ENCODE results near the gene PRICKLE1.

The PRICKLE1 gene

DNA sequence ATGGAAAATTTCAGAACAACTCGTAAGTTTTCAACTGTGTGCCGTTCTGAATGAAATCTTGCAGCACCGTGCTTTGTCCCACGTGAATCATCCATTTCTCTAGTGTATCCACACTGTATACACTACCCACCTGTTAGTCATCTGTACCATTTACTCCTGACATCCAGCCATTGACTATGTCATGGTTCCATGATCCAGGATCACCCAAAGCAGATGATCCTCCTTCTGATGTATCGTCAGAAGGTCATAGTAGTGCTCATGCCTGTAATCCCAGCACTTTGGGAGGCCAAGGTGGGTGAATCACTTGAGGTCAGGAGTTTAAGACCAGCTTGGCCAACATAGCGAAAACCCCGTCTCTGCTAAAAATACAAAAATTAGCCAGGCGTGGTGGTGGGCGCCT is 140.7 kb downstream of the PRICKLE1 start:
- no peak for DNase-seq (ENCODE audit: low read depth)

DNA sequence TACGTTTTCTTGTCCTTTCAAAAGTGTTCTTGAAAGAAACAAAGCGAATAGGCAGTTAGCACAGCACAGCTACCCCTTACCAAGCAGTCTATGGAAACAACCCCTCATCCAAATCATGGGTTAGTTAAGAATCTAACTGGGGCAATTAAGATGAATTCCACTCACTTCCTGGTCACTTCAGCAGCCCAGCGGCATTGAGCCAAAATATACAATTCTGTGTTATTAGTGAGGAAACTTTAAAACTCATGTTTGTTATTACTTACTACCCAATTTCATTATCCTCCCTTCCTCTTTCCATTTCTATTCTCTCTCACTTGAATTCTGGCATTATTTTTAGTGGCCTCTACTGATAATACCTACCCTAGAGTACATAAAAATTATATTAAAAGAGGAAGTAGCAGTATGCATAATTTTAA is 142.2 kb downstream of the PRICKLE1 start:
- no peak for DNase-seq (ENCODE audit: low read depth)

DNA sequence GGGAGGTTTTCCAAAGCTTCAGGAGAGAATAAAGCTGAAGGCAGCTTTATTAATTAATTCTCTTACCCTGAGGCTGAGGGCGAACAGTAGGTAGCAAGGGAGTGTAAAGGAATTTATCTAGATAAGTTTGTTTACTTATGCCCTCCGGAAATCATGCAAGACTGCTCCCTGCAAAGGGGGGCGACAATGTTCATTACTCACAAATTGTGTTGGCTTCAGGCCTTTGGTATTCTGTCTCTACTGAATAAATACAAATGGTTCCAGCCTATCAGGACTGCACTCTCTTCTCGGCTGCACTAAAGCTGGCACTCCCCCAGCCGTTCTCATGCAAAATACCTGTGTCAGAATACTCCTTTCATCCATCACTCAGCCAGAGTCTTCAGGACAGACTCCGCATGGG is 142.8 kb downstream of the PRICKLE1 start:
- no peak for DNase-seq (ENCODE audit: low read depth)

DNA sequence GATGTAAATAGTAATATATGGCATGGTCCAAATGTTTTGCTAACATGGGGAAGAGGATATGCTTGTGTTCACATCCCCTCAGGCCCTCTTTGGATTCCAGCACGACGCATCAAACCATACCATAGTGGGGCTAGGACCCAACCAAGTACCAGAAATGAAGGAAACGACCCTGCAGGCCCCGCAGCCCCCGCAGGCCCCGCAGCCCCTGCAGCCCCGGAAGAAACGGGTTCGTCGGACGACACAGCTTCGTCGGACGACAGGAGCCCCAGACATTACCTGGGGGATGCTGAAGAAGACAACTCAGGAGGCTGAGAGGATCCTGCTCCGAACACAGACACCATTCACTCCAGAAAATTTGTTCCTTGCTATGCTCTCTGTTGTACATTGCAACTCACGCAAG is 143.7 kb downstream of the PRICKLE1 start:
- no peak for DNase-seq (ENCODE audit: low read depth)

DNA sequence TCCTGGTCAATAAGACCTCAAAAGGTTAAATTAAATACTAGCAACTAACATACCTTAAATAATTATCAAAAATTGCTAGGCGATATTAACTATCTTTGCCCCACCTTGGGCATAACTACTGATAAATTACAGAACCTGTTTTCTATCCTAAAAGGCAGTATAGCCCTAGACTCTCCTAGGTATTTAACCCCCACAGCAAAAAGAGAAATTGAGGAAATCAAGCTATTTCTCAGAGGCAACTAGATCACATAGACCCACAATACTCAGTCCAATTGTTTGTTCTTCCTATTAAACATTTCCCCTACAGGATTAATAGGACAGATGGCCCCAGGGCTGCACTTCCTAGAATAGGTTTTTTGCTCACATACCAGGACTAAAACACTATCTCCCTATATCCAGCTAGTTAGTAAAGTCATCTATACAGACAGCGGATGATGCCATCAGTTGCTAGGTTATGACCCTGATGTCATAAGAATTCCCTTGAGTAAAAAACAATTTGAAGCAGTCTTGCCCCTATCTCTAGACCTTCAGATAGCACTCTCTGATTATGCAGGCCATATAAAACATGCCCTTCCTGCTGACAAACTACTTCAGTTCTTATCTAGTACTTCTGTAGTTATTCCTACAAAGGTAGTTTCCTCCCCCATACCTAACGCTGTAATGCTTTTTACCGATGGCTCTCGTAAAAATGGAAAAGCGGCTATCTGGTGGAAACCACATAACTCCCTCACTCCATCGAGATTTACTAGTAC is 145.2 kb downstream of the PRICKLE1 start:
- no peak for DNase-seq (ENCODE audit: low read depth)

DNA sequence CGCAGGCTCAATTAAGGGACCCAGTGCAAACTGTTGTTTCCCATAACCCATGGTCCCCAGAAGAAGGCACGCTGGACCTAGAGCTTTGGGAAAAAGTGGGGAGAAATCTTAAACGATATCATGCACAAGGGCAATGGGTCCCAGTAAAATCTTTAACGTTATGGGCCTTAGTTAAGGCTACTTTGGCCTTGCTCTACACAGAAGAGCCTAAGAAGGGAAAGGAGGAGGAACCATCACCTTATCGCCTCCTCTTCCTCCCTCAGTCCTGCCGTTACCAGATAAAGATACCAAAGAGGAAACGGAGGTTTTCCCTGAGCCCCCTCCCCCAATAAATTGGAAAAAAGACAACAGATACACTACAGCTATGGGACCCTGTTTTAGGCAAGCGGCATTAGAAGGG is 146.7 kb downstream of the PRICKLE1 start:
- DNase-seq (ENCODE audit: low read depth) = no peak

DNA sequence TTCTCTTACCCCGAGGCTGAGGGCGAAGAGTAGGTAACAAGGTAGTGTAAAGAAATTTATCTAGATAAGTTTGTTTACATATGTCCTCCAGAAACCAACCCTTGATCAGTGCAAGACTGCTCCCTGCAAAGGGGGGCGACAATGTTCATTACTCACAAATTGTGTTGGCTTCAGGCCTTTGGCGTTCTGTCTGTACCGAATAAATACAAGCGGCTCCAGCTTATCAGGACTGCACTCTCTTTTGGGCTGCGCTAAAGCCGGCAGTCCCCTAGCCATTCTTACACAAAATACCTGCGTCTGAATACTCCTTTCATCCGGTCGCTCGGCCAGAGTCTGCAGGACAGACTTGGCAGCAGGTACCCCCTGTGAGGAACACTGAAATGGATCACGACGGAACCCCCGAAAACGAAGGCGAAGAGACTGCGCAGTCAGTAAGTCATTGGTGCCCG is 147.2 kb downstream of the PRICKLE1 start:
- DNase-seq (ENCODE audit: low read depth) = no peak

DNA sequence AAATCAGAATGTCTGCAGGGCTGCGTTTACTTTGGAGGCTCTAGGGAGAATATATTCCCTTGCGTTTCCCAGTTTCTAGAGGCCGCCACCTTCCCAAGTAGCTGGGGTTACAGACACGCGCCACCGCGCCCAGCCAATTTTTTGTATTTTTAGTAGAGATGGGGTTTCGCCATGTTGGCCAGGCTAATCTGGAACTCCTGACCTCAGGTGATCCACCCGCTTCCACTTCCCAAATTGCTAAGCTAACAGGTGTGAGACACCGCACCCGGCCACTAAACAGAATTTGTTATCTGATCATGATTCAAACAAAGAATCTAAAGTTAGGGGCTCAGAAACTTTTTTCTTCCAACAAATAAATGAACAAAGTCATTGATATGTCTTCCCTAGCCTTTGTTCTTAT is 148.9 kb downstream of the PRICKLE1 start:
- no peak for DNase-seq (ENCODE audit: low read depth)

DNA sequence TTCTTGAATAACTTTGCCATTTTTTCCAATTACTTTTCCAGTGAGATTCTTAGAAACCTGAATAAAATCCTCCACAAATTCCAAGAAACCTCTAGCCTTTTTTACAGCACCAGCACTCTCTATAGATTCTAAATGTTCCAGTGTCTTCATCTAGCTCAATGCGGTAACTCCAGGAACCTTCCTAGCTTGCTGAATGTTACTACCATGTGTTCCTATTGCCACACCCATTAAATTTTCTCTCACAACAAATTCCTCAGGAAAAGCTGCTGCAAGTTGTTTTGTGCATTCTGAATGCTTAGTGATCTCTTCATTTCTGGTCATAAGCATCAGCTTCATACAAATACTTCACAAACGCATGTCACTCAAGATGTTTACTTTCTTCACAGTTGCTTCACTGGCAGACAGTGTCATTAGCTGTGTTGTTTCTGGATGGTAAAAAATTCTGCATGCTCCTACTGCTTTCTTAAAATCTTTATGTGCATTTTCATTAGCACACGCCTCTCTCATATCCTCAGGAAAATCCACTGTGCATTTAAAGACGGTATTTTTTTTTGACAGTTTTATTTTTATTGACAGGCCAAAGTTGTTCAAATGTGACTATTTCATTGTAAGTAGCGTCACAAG is 156.9 kb downstream of the PRICKLE1 start:
- no peak for DNase-seq (ENCODE audit: low read depth)

DNA sequence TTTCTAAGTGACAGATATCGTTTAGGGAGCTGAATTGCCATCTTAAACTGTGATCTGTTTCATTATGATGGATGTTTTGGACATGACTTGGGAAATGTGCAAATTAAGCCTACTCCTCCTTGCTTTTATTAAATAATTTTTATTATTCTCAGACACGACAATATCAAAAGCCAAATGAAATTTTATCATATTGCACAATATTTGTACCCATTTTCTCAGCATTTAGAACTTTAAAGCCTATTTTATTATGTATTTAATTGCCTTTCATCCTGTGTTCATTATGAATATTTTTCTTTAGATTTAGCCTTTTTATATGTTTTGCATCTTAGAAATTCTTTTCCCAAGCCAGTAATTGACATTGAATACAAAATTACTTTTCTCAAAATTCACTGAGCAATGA is 160.7 kb downstream of the PRICKLE1 start:
- no peak for DNase-seq (ENCODE audit: low read depth)

DNA sequence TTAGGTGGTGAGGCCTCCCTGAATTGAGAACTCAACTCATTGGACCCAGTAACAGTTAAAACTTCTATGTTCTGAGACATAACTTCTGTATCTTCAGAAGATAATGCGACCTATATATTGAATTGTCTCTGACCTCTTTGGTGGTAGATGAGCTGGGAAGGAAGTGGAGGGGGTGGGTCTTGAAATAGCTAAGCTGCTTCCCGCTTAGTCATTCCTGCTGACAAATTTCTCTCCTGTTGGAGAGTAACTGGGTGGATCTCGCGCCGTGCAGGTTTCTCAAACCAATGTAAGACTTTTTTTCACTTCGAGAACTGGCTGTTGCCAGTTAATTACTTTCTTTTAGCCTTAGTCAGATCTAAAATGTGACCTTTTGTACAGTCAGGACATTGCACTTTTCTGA is 162.8 kb downstream of the PRICKLE1 start:
- DNase-seq (ENCODE audit: low read depth) = peak; percentile 31

DNA sequence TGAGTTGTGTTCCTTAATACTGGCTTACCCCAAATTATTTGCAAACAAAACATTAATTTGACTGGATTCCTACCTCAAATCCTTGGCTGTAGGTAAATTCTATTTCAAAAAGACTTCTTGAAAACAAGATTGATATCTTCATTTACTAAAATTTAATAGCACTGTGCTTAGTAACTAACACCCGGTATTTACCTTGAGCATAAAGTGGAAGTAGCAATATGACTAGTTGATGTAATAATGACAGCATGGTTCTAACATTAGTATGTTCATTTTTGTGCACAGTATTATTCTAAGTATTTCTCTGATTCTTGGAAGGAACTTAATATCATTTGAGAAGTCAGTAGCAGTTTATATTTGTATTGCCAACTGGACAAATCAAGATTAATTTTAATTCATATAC is 166.8 kb downstream of the PRICKLE1 start:
- DNase-seq (ENCODE audit: low read depth) = no peak

DNA sequence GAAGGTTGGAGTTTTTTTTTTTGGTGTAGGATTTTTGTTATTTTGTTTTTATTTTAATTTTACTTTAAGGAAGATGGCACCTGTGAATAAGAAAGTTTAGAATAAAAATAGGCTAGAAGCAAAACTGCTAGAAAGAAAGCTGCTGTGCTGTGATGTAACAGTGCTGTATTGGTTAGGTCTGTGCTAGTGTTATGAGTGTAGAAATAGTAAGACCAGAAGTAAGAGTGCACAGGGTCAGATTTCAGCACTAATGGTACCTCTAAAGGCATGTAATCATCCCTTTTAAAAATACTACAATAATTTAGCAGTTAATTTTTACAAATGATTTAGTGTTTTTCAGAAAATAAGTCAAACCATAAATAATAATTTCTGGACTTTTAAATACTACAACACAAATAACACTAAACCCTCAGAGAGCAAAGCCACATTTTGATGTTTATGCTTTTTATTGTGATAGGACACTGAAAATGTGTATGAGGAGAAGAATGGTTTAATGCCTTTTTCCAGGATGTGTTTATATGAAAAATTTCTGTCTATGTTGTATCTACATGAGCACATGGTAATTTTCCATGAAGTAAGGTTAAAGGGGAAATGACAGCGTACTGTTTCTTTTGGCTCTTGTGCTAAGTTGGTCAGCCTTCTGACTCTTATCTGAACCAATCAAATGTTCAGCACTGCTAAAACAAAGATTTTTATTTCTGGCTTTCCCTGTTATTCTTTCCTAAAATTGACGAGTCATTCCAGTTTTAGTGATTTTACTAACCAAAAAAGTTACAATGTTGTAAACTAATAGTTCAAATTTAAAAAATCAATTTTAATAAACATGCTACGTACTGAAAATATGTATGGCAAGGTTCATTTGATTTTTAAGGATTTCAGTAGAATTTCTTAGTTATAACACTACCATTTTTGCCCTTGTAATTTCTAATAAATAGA is 167.4 kb downstream of the PRICKLE1 start:
- DNase-seq (ENCODE audit: low read depth) = no peak

DNA sequence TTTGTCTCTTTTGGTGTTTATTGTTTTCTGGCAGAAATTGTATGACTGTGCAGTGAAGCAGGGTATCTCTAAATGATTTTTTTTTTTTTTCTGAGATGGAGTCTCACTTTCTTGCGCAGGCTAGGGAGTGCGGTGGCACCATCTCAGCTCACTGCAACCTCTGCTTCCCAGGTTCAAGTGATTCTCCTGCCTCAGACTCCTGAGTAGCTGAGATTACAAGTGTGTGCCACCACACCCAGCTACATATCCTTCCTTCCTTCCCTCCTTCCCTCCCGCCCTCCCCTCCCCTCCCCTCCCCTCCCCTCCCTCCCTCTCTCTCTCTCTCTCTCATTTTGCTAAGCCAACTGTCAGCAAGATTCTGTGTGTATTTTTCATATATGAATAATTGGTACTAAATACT is 169.2 kb downstream of the PRICKLE1 start:
- DNase-seq (ENCODE audit: low read depth) = no peak

DNA sequence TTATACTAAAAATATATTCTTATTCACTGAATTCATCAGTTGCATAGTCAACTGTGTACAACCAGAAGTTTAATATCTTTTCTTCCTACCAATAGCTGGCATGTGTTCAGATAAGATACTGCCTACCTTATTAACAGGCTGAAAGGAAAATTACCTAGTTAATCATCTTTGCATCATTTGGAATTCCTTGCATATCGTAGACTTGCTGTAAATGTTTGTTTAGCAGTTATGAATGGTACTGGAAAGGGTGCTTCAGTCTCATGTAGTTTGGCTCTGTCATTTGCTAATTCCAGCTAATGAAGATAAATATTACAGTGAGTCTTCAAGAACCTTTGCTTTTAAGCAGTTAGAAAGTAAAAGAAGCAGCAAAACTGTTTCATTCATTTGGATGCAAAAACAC is 179.2 kb downstream of the PRICKLE1 start:
- no peak for DNase-seq (ENCODE audit: low read depth)

DNA sequence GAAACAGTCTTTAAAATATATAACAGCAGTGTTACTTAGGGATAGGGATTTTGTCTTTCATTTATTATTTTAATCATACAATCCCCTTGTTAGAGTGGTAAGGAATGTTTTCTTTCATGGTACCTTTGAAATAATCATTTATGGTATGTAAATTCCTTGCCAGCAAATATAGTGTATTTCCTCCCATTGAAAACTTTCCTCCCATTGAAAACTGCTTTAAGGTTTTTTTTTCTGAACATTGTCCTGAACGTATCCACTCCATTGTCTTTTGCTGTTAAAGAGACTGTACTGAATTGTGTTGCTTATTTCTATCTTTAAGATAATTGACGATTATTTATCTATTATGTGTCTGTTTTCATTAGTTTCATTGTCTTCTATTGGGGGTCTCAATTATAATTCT is 180.1 kb downstream of the PRICKLE1 start:
- DNase-seq (ENCODE audit: low read depth) = no peak

DNA sequence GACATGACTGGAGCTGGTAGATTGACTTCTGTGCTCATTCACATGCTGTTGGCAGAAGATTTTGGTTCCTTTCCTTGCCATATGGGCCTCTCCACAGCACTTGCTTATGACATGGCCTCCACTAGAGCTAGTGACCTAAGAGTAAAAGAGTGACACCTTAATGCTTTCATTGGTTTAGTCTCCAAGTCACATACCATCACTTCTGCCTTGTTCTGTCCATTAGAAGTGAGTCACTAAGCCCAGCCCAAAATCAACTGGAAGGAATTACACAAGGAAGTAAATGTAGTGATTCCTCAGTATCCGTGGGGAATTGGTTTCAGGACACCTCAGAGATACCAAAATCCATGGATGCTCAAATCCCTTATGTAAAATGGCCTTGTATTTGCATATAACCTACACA is 182.2 kb downstream of the PRICKLE1 start:
- no peak for DNase-seq (ENCODE audit: low read depth)

Measured in HS-5 (cell line).